ENCODE data around the gene ADH7. TPM values are rescaled to one million over a fixed set of nuclear protein-coding genes. Genes with fewer than 3 reads are reported as not detected.

Gene ADH7
- not detected for total RNA-seq

DNA sequence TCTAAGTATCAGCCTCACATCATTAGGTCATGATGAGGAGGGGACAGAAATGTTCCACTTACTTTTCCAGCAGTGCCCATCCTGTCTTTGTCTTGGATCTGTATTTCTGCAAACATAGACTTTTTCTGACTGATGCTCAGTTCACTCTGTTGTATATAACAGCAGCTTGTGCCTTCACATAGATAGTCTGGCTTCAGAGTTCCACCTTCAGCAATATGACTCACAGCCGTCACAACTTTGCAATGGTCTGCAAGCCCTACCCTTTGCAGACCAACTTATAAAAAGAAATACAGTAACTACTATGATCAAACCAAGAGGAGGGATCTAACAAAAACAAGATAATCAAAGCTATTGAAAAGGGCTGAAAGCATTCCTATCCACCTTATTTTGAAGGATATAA, at the start of gene ADH7:
TSS of gene ADH7 (minus strand) at position 189 of the 400 bp plus-strand sequence. CDS start at position 80, 109 bp downstream.
- Mint-ChIP-seq H3K9me3 (no peaks in the 10 kb centered on the region), H3K36me3 (no peaks in the 10 kb centered on the region), H3K27ac (no peak within 1 kb of the TSS)
- DNase-seq (ENCODE audit: low spot score in 2 of 2) (no peak), ATAC-seq (no peak)

DNA sequence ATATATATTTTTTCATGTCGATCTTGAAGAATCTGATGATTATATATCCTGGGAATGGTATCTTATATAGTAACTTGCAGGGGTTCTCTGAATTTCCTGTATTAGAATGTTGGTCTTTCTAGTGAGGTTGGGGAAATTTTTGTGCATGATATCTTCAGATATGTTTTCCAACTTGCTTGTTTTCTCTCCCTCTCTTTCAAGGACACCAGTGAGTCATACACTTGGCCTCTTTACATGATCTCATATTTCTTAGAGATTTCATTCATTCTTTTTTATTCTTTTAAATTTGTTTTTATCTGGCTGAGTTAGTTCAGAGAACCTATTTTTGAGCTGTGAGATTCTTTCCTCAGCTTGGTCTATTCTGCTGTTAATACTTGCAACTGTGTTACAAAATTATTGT, 48.5 kb upstream of the ADH7 start:
- ATAC-seq (no peak), DNase-seq (ENCODE audit: low spot score in 2 of 2) (no peak)
- peaks cover 22 to 31% of the 10 kb centered on the region in 2 donors for H3K9me3 Mint-ChIP-seq
- H3K36me3 Mint-ChIP-seq: peaks cover 12 to 33% of the 10 kb centered on the region in 2 donors
- no peak overlapping the region for H3K27ac Mint-ChIP-seq

DNA sequence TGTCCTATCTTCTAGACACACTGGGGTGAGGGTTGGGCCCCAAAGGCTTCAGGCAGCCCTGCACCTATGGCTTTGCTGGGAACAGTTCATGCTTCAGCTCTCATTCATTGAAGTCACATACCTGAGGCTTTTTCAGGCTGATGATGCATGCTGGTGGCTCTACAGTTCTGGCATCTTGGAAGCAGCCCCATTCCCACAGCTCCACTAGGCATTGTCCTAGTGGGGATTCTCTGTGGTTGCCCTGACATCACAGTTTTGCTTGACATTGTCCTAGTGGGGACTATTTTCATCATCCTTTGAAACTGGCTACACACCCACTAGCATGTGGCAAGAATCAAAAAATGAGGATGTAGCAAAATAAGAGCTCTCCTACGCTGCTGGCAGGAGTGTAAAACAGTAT, 38.0 kb upstream of the ADH7 start:
- Mint-ChIP-seq H3K9me3 (no peaks in the 10 kb centered on the region), H3K27ac (no peak overlapping the region), H3K36me3 (no peaks in the 10 kb centered on the region)
- DNase-seq (ENCODE audit: low spot score in 2 of 2): no peak
- no peak for ATAC-seq

DNA sequence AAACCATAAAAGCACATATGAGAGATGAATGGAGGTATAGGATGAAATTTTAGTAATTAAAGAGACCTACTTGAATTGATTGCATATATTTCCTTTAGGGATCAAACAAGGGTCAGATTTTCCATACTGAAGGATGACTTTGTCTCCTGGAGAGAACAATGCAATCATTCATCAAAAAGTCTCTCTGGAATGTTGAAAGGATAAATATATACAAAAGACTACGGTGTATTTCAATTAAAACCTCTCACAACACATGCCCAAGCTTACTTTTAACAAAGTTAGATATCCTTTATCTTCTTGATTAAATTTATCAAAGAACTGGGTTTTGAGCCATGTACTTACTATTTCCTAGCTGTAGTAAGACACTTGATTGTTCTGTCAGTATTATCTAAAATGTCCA, 36.8 kb upstream of the ADH7 start:
- Mint-ChIP-seq H3K27ac (no peak overlapping the region), H3K36me3 (no peaks in the 10 kb centered on the region), H3K9me3 (no peaks in the 10 kb centered on the region)
- no peak for ATAC-seq
- DNase-seq (ENCODE audit: low spot score in 2 of 2): no peak

DNA sequence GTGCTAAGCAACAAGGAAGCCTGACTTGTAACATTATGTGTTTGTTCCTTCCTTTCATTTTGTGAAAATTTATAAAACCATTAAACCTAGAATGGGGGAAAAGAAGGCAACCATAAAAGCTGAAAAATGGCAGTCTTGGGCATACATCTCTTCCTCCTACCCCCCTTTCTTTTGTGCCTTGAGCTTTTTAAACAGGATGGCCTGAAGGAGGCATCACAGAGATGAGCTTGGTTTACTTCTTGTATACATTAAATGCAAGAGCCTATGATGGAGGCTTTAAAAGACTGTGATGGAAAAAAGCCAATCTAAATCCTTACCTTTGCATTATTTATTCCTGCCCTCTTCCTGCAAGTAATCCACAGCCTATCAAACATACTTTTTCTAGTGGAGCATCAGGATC, 36.2 kb upstream of the ADH7 start:
- no peaks in the 10 kb centered on the region for H3K9me3 Mint-ChIP-seq
- no peaks in the 10 kb centered on the region for H3K36me3 Mint-ChIP-seq
- DNase-seq (ENCODE audit: low spot score in 2 of 2) (no peak), ATAC-seq (no peak)
- H3K27ac Mint-ChIP-seq: no peak overlapping the region

DNA sequence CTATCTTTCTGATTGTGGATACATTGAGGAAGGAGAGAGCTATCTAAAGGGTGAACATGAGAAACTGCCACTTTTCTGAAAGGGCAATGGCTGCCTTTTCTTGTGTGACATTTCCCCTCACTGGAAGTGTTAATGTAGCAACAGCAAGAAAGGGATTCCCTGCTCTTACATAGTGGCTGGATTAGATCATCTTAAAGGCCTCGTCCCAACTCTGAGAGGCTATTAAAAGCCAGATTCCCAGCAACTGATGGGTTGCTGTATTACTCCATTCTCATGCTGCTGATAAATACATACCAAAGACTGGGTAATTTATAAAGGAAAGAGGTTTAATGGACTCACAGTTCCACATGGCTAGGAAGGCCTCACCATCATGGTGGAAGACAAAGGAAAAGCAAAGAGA, 33.7 kb upstream of the ADH7 start:
- no peak overlapping the region for H3K27ac Mint-ChIP-seq
- ATAC-seq (no peak), DNase-seq (ENCODE audit: low spot score in 2 of 2) (no peak)
- H3K36me3 Mint-ChIP-seq: no peaks in the 10 kb centered on the region
- H3K9me3 Mint-ChIP-seq: no peaks in the 10 kb centered on the region

DNA sequence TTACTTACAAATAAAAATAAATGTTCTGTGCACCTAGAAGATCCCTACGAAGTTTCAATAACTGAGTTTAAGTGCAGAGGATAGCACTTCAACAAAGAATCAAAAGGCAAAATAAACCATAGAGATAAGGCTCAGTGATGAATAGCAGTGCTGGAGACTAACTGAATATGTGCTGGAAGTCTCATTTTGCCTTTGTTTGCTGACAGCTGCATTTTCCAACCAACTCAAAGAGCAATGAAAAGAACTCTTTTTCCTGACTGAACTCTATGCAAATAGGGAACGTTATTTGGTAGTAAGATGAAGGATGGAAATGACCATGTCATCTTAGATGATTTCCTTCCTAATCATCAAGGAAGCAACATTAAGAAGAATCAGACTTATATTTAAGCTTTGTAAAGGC, 32.7 kb upstream of the ADH7 start:
- DNase-seq (ENCODE audit: low spot score in 2 of 2) (no peak), ATAC-seq (no peak)
- no peaks in the 10 kb centered on the region for H3K9me3 Mint-ChIP-seq
- no peaks in the 10 kb centered on the region for H3K36me3 Mint-ChIP-seq
- H3K27ac Mint-ChIP-seq: no peak overlapping the region

DNA sequence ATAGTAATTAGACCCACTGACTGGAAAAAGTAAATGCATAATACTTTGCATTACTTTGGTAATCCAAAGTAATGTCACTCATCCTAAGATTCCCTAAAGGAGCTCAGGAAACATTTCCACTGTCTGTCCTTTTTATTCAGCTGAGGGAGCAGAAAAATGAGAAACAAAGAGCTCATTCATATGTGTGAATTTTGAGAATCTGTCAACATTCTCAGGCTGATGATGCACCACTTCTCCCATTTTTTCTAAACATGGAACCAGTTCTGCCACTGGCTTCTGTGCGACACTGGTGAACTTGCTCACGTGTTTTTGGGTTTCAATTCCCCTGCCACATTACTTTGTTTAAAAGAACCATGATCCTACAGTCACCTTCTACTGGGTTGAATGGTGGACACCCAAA, 28.4 kb upstream of the ADH7 start:
- ATAC-seq (no peak), DNase-seq (ENCODE audit: low spot score in 2 of 2) (no peak)
- Mint-ChIP-seq H3K36me3 (no peaks in the 10 kb centered on the region), H3K9me3 (no peaks in the 10 kb centered on the region), H3K27ac (no peak overlapping the region)

DNA sequence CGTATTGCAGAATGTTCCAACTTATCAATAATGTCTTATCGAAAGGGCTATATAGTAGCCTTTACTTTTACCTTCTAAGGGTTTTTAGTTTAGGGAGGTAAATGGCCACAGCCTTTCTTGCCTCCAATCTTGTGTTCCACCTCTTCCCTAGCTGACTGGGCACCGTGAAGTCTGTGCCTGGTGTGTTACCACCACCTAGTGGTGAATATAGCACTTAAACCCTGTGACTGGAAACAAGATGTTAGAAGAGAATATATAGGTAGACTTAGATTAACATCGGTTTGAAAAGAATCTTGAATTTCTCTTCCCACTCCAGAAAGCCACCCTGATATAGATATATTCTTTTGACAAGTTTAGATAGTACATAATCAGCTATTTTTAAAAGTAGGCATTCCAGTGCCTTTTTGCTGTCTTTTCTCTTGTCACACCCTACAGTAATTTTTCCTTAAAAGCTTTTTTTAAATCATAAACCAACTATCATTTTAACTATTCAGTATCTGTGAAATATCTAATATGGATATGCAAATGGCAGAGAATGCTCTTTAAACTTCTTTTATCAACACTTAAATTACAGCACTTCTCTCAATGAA, 27.8 kb upstream of the ADH7 start:
- no peaks in the 10 kb centered on the region for H3K9me3 Mint-ChIP-seq
- H3K27ac Mint-ChIP-seq: no peak overlapping the region
- H3K36me3 Mint-ChIP-seq: no peaks in the 10 kb centered on the region
- ATAC-seq: peak; percentile 84 to 89
- peak in 1 of 2 donors; percentile 39 for DNase-seq (ENCODE audit: low spot score in 2 of 2)

DNA sequence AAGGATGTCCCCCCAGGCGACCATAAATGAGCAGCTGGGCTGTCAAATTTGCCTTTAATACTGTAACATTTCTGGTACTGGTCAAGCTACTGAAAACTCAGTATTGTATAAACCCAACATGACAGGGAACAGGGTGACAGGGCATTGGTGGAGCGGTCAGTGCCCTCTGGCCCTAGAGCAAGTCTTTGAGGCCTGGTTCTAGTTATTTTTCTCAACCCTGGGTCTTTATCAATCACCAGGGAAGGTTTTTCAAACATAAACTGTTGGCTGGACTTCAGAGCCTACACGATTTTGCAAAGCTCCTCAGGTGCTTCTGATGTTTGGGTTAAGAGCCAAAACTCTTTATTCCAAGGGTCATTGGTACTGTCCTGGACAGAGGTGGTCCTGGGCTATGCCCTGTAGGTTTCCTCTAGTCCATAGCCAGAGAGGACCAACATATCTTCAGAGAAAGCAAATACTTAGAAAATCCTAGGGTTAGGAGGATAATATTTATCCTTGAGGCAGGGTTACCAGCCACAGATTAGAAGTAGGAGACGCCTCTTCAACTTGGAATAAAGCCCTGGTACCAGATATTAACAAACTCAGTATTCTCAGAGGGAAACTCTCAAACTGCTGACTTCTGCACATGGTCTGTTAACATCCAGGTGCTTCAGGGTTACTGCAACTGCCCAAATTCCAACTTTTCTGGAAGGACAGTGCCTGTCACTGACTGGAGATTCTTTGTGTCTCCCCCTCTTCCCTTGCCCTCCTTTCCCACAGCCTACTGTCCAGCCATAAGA, 26.7 kb upstream of the ADH7 start:
- DNase-seq (ENCODE audit: low spot score in 2 of 2): no peak
- ATAC-seq: no peak
- H3K9me3 Mint-ChIP-seq: no peaks in the 10 kb centered on the region
- no peaks in the 10 kb centered on the region for H3K36me3 Mint-ChIP-seq
- no peak overlapping the region for H3K27ac Mint-ChIP-seq

DNA sequence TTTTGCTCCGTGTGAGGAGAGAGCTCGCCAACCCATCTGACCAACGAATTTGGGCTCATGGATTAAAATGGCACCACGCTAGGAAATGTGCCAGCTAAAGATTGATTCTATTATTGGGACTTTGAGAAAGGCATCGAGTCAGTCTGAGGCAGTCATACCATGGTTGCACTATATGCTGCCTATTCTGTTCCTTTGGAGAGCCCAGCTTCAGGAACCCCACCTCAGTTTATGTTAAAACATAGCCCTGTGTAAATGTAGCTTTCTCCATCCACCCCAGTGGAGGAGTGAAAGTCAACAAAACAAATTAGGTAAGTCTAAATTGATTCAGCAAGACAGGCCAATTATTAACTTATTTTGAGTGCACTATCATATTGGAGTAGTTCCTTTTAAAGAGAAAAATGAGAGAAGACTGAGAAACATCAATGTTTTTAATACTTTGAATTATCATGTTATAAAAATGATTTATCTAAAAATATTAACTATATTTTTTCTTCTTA, 24.5 kb upstream of the ADH7 start:
- no peak for DNase-seq (ENCODE audit: low spot score in 2 of 2)
- Mint-ChIP-seq H3K9me3 (no peaks in the 10 kb centered on the region), H3K27ac (no peak overlapping the region), H3K36me3 (no peaks in the 10 kb centered on the region)
- no peak for ATAC-seq

DNA sequence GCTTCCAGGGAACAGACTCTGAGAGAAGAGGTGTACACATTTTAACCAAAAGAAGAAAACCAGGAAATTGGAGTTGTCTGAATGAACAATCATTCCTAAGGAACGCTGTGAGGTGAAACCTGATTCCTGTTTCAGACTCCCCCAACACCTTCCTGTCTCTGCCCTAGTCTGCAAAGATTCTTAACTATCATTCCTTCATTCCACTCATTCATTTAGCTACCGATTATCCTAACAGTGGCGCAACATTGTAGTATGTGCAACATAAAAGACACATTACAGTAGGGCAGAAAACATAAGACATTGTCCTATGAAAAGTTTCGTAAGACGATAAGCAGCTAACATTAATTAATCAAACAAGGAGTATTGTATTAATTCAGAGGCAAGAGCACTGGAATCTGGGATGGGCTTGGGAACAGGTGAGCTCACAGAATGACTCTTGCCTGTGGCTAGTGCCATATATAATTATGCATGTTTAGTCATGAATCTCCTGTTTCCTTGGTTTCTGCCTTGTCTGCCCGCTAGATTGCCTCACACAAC, 23.8 kb upstream of the ADH7 start:
- Mint-ChIP-seq H3K36me3 (no peaks in the 10 kb centered on the region), H3K27ac (no peak overlapping the region), H3K9me3 (no peaks in the 10 kb centered on the region)
- DNase-seq (ENCODE audit: low spot score in 2 of 2): no peak
- no peak for ATAC-seq

DNA sequence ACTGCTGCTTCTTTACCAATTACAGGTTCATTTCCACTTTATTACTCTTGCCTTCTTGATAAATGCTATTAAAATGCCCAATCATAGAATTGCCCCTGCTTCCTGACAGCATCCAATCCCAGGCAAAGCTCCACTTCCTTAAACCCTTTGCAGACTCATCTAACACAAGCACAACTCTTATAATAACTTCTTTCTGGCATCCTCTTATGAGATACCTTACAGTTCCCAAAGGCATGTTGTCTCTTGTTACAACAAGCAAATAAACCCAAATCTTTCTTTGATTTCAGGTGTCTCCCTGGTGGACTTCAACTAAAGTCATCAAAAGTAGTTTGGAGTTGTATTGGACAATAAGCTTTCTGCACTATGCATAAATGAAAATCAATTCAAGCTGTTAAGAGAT, 22.5 kb upstream of the ADH7 start:
- peaks cover 8% of the 10 kb centered on the region in 2 donors for H3K36me3 Mint-ChIP-seq
- no peak for DNase-seq (ENCODE audit: low spot score in 2 of 2)
- peaks cover 7% of the 10 kb centered on the region in 2 donors for H3K9me3 Mint-ChIP-seq
- no peak for ATAC-seq
- no peak overlapping the region for H3K27ac Mint-ChIP-seq

DNA sequence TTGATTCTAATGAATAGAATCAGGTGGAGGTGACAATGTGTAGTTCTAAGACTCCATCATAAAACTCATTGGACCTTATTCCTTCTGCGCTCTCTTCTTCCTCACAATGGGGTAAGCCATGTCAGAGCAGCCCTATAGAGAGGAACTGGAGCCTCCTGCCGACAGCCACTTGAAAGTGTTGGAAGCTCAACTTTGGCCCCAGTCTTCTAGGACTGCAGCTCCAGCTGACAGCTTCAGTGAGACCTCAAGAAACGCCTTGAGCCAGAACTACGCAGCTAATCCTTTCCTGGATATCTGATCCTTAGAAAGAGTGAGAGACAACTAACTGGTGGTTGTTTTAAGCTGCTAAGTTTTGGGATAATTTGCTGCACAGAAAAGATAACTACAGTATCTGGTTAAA, 22.1 kb upstream of the ADH7 start:
- H3K9me3 Mint-ChIP-seq: peaks cover 10 to 11% of the 10 kb centered on the region in 2 donors
- no peak for ATAC-seq

DNA sequence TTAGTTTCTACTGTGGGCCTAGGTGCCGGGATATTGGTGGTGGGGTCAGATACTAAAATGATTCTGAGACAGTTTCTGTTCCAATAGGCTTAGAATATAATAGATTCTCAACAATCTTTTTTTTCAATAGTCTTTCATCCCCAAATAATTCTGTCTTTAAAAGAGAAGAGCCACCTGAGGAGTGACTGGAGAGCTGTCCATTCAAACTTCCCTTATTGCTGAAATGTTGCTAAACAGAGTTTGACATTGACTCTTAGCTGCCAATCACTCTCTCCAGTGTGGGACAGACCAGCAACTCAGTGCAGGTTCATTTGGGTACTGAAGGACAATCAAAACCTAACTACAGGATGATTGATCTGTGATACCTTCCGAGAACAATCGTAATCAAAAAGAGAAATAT, 12.4 kb upstream of the ADH7 start:
- Mint-ChIP-seq H3K9me3 (peaks cover 13 to 15% of the 10 kb centered on the region in 2 donors), H3K27ac (peak overlapping the region in 1 of 2 donors; percentile 8), H3K36me3 (peaks cover 13 to 15% of the 10 kb centered on the region in 2 donors)
- no peak for ATAC-seq
- DNase-seq (ENCODE audit: low spot score in 2 of 2): no peak

More for the DNA sequence above, 22.1 kb upstream of the ADH7 start:
- no peak for DNase-seq (ENCODE audit: low spot score in 2 of 2)
- Mint-ChIP-seq H3K36me3 (peaks cover 11 to 12% of the 10 kb centered on the region in 2 donors), H3K27ac (no peak overlapping the region)

DNA sequence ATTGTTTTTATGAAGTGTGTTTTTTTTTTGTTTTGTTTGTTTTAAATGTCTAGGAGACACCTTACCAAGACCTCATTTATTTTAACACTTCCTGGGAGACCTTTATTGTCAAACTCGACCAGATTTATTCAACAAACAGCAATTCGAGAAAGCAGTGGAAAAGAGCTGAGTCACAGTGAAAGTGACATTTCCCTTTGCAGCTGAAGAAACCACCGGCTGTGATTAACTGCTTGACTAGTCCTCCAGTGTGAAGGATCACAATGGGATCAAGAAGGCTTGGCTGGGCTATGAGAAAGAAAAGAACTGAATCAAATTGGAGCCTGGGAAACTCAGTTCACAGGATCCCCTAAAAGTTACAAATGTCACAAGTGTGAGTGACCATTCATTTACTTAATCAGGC, 11.9 kb upstream of the ADH7 start:
- peak in 1 of 2 donors; percentile 13 for DNase-seq (ENCODE audit: low spot score in 2 of 2)

DNA sequence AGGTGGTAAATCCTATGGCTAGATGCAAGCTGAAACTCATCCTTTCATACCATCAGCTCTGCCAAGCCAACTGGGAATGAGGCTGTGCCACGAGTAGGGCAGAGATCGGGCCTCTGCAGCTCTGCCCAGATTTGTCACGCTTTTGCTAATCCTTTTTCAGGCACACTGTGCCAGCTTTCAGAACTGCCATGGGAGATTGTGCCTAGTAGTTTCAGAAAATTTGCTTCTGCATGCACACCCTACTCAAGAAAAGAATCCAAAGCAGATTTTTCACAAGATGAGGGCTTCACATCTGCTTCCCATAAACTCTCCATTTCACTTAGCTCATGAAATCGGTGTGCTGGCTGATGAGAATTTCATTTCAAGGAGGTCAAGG, 3.3 kb upstream of the ADH7 start:
- no peaks in the 10 kb centered on the region for H3K9me3 Mint-ChIP-seq
- DNase-seq (ENCODE audit: low spot score in 2 of 2): no peak
- no peaks in the 10 kb centered on the region for H3K36me3 Mint-ChIP-seq
- no peak for ATAC-seq
- H3K27ac Mint-ChIP-seq: no peak overlapping the region

More for the DNA sequence above, 11.9 kb upstream of the ADH7 start:
- peaks cover 11% of the 10 kb centered on the region in 2 donors for H3K9me3 Mint-ChIP-seq
- peak; percentile 75 to 84 for ATAC-seq
- H3K27ac Mint-ChIP-seq: peak overlapping the region in 1 of 2 donors; percentile 8
- H3K36me3 Mint-ChIP-seq: peaks cover 10 to 12% of the 10 kb centered on the region in 2 donors
